ENCODE measurements around the gene UBP1.
"Not testable (repeated sequence)": the region's sequence is repeated elsewhere in the genome, so short reads cannot be mapped to it uniquely, and the experiment has no call there.

Gene UBP1

DNA sequence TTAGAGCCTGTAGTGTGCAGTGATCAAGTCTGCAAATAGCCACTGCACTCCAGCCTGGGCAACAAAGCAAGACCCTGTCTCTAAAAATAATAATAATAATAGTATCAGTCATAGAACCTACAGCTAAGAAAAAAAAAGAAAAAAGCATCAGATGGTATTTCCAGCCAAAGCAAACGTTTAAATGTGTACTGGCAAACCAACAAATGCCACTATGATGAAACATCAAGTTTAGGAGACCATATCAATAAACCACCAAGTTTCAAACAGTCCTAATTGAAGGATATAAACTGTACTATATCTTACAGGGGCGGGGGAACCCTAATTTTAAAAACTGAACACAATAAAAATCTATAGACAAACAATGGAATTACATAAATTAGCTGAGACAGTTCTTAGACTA is 6.4 kb downstream of the UBP1 start:
- no peak for DNase-seq (ENCODE audit: low spot score)

DNA sequence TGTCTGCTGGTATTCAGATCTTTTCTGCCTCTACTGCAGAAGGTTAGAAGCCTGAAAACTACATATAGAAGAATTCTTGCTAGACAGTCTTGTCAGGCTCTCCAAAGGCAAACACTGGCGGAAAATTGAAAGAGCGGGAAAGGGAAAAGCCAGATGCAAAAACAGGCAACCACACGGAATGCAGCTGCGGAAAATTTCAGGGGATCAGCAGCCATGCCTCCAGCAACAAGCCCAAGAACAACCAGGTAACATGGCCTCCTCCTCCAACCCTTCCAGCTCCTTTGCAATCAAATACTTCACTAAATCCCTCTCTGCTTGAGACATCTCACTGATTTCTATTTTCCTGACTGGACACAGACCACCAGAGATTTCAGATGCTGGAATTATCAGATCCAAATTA is 9.6 kb downstream of the UBP1 start:
- DNase-seq (ENCODE audit: low spot score): no peak

DNA sequence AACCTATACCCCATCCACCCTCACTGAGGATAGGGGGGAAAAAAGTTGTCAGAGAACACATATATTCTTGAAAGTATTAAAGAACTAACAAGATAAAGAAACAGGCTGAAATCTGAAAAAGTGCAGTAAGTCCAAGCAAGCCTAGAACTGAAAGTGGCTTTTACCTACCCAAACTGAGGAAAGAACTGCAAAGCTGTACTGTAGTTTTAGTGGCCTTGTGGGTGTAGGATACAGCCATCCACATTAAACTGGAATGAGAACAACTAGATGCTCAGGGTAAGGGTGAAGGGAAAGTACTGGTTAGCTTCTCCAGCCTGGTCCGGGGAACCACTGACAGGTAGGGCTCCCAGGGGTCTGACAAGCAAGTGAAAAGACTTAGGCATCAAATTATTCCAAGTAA is 10.1 kb downstream of the UBP1 start:
- DNase-seq (ENCODE audit: low spot score): no peak

DNA sequence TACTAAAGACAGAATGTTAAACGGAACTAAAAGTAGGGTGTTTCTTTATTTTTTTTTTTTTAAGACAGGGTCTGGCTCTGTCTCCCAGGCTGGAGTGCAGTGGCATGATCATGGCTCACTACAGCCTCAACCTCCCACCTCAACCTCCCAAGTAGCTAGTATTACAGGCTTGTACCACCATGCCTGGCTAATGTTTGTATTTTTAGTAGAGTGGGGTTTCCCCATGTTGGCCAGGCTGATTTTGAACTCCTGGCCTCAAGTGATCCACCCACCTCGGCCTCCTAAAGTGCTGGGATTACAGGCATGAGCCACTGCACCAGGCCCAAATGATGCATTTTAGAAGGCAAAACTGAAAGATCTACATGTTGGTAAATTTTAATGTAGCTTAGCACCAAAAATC is 10.9 kb downstream of the UBP1 start:
- DNase-seq (ENCODE audit: low spot score): not testable (repeated sequence)

DNA sequence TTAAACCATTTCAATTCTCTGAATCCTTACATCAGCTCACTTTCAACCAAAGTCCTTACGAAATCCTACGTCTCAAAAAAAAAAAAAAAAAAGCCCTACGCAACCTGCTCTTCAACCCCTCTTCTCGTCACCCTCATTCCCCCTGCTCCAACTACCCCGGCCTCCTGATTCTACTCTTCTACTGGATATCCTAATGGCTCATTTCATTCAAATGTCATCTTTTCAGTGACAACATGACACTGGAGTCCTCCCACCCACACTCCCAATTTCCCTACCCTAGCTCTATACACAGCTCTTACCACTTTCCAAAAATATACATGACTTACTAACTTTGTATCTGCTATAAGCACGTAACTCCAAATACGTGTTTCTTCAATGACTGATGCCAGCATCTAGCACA is 11.5 kb downstream of the UBP1 start:
- DNase-seq (ENCODE audit: low spot score): no peak

DNA sequence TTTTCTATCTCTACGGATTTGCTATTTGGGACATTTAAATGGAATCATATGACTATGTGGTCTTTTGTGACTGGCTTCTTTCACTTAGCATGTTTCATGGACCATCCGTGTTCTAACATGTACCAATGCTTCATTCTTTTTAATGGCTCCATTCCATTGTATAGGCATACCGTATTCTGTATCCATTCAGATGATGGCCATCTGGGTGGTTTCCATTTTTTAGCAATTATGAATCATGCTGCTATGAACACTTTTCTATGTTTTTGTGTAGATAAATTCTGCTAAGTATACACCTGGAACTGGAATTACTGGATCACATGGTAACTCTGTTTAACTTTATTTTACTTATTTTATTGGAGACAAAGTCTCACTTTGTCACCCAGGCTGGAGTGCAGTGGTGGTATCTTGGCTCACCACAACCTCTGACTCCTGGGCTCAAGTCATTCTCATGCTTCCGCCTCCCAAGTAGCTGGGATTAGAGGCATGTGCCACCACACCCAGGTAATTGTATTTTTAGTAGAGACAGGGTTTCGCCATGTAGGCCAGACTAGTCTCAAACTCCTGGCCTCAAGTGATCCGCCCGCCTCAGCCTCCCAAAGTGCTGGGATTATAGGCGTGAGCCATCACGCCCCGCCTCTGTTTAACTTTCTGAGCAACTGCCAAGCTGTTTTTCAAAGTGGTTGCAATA is 13.4 kb downstream of the UBP1 start:
- DNase-seq (ENCODE audit: low spot score): no peak

DNA sequence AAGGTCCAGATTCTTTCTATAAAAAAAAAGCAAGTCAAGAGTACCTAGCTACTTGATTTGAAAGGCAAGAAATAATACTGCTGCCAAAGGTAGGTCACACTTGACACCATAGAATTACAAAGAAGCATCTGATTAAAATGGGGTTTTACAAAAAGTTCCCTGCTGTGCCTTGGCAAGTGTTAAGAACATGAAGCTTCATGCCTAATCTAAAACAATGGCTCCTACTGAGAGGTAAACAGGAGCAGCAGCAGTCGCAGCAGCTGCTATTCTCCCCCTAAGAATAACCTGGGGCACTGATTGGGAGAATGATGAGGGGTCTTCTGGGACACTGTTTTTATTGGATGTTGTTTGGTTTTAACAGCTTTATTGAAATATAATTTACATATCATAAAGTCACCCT is 14.1 kb downstream of the UBP1 start:
- no peak for DNase-seq (ENCODE audit: low spot score)

DNA sequence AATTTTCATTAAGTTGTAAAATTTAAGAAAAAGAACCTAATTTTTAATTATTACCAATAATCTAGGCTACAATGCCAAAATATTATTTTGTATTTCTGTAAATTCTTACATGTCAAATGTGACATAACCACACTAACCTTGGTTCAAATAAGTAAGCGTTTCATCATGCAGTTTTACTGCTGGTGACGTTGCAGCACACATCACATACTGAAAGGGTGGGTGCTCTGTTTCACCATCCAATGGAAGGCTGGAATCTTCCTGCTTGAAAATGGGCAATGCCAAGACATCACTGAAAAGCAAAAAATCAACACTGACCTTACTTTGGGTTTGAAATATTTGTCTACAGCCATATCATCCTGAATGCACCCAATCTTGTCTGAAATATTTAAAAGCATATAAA is 14.8 kb downstream of the UBP1 start:
- DNase-seq (ENCODE audit: low spot score): no peak

DNA sequence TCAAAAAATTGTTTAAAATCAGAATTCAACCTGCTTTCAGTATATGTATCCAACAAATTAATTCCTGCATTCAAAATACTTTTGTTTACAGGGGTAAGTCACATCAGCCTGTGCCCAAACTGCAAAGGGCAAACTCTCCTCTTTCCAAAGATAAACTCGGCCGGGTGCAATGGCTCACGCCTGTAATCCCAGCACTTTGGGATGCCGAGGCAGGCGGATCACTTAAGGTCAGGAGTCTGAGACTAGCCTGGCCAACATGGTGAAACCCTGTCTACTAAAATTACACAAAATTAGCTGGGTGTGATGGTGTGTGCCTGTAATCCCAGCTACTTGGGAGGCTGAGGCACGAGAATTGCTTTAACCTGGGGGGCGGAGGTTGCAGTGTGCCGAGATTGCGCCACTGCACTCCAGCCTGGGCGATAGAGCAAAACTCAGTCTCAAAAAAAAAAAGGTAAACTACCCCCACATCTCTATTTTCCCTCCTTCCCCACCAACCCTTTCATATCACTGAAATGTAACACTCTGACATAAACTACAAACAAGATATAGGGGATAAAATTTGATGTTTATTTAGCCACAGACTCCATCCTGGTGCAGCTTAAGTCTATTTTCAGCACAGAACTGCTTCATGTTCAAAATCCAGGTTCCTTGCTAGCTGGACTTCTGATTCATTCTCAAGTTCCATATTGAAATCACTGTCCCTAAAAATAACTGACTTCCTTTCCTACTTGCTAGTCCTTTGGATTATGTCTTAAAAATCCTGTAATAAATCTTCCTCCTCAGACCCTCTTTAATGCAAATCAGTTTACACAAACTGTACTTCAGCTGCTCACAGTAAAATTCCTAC is 15.4 kb downstream of the UBP1 start:
- DNase-seq (ENCODE audit: low spot score): no peak

DNA sequence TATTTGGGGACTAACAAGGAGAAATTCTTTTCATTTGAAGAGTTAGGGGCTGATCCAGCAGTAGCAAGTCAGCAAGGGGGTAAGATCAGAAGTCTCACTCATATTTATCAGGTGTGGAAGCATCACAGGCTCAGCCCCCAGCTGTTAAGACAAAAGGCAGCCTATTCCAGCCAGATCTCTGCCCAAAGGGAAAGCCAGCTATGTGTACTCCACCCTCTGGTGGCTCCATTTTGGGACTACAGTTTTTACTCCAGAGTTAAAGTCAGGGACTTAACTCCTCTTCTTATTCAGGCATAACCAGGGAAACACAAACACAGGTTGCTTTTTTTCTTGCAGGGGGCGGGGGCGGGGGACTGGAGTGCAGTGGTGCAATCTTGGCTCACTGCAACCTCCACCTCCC is 19.2 kb downstream of the UBP1 start:
- DNase-seq (ENCODE audit: low spot score): no peak

DNA sequence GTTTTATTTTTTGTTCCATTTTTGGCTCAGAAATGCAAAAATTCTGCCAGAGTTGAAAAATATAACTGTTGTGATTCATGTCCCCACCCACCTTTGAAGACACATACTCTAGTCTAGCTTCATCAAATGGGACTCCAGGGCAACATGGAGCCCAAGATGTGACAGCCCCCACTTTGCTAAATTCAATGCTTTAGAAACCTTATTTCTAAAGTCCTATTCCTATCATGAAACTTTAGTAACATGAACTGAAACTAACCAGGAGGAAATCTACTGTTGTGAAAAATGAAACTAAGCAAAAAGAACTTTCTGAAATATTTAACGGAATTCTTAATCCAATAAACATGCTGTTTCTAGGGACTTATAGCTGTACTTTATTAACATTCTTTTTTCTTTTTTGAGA is 20.3 kb downstream of the UBP1 start:
- no peak for DNase-seq (ENCODE audit: low spot score)

DNA sequence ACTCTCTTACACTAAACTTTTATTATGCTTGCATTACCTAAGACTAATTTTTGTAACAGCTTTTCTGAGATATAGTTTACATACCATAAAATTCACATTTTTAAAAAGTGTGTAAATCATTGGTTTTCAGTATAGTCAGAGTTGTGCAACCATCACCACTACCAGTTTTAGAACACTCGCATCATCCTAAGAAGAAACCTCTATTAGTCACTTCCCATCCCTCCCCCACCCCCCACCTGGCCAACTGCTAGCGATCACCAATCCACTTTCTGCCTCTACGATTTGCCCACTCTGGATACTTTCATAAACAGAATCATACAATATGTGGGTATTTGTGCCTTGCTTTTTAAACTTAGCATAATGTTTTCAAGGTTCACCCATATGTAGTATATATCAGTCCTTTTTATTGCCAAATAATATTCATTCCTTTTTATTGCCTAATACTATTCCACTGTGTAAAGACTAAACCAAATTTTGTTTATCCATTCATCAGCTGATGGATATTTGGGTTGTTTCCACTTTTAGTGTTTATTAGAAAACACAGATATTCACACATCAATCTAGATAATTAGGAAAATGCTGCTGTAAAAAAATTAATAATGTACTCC is 23.0 kb downstream of the UBP1 start:
- DNase-seq (ENCODE audit: low spot score): no peak

DNA sequence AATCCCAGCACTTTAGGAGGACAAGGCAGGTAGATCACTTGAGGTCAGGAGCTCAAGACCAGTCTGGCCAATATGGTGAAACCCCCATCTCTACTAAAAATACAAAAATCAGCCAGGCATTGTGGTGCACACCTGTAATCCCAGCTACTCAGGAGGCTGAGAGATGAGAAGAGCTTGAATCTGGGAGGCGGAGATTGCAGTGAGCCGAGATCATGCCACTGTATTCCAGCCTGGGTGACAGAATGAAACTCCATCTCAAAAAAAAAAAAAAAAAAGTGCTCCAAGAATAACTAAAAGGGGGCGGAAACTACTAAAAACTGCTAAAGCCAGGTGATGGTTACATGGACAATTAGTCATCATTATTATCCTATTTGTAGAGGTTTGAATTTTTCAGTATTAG is 29.4 kb downstream of the UBP1 start:
- not testable (repeated sequence) for DNase-seq (ENCODE audit: low spot score)

DNA sequence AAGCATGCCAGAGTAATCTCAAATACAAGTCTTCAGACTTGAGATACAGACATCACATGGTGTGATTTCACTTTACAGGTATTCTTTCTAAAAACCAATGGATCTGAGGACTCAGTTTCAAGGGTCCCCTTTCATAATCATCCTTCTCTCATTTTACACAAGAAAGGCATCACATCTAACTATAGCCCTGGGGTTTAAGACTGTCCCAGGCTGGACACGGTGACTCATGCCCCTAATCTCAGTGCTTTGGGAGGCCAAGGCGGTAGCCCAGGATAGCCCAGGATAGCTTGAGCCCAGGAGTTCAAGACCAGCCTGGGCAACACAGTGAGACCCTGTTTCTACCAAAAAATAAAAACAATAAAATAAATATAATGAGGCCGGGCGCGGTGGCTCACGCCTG is 36.4 kb downstream of the UBP1 start:
- no peak for DNase-seq (ENCODE audit: low spot score)

DNA sequence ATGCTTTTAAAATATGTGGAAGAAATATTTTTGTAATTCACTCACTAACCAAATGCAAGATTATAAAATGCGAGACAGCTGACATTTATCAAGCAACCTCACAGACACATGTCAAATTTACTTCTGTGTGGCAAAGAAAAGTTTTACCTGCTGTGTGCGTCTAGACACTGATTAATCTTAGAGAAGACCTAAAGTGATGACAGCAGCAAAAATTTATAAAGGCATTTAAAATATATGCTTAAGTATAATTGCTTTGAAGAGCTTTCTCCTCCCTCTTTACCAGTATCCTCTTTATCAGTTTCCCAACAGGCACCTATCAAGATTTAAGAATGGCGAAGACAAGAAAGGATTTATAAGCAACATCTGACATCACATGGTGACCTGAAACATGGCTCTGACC is 37.3 kb downstream of the UBP1 start:
- no peak for DNase-seq (ENCODE audit: low spot score)

DNA sequence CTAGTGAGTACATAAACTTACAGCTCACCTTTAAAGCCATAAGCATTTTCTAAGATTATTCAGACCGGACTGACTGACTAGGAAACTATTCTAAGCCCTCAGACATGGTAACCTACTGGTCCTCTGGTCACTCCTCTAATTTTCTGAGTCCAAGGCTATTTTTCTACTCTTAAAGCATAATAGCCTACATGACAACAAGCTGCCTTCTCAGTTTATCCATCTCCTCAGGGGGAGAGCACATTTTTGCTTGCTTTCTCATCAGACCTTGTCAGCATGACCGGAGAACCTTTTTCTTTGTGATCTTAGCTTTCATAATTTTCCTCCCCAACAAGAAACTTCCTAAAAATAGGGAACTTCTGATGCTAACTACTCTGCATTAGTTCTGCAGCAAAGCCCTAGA is 38.4 kb downstream of the UBP1 start:
- no peak for DNase-seq (ENCODE audit: low spot score)

DNA sequence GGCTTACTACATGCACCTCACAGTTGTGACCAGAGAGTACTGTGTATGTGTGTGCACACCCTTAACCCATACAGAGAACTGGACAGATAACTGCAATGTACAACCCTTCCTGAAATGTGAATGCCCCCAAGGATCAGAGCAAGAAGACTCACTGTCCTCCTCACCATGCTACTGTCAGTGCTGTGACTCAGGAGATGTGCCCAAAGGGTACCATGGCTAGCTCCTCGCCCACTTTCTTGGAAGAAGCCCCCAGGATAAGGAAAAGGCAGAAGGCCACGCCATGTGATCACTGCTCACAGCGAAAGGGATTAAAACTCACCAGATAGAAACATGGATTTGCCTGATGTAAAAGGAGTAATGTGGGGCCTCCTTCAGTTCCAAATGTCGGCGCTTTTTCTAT is 41.8 kb downstream of the UBP1 start:
- DNase-seq (ENCODE audit: low spot score): no peak

DNA sequence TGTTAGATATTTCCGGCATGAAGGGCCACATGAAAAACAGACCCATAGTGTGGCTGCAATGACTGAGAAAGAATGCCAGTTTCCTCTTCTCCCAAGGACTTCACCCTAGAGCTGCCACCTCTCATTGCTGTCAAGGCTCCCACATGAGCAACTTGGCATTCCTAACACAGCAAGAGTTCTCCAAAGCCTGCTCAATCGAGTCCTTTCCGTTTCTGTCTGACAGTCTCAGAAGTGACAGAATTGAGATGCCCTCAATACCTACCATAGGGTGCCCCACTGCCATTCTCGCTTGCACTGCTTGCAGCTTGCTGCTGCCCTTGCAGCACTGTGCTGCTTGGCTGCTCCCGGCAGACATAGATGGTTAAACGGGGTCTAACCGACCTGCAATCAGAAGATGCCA is 44.3 kb downstream of the UBP1 start:
- no peak for DNase-seq (ENCODE audit: low spot score)

DNA sequence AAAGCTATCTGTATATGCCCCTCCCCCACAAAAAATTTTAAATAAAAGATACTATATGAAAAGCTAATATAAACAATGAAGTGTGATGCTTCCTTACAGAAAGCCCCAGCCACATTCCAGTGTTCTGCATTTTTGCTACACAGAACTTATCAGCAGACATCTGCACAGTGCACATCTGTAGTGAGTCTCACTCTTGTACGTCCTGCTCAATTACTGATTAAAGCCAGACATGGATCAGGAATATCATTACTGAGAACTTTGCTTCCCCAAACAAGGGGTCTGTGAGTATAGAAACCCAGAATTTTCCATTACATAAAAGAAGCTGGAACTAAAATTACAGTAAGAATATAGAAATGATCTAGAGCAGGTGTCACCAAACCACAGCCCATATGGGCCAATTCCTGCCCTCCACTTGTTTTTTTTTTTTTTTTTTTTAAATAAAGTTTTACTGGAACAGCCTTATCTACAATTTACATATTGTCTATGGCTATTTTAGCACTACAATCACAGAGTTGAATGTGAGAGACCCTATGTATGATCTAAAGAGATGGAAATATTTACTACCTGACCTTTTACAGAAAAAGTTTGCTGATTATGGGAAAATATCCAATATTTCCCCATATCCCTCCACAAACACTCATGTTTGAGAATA is 45.7 kb downstream of the UBP1 start:
- DNase-seq (ENCODE audit: low spot score): no peak

DNA sequence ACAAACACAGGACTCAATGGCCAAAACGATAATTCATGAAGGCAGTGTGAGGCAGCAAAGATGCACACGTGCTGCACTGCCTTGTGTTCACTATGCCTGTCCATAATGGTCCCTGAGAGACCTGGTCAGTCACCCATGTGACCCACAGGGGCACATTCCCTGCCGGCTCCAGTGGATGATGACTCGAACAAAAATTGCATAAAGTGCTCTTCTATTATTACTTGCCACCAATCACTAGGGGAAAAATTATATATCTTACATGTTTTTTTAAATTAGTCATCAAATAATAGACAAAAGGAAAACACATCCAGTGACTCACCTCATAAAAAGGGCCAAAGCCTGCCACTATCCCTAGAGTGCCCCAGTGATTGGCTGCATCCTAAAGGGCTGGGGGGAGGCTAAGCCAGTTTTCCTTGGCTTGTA is 47.5 kb downstream of the UBP1 start:
- DNase-seq (ENCODE audit: low spot score): no peak

DNA sequence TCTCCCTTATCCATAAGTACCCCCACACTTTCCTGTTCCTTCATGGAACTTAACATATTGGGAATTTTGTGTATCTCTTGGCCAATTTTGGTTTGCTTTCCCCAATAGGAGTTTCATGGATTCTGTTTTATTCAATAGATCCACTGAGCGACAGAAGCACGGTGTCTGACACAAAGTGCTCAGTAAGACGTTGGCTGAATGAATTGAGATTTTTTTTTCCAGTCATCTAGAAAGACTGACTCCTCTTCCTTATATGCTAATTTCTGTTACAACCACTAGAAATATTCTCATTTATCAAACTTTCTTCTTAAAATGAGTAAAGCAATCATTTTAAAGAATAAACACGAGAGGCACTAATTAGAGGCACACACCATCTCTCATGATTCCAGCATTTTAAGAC is 48.1 kb downstream of the UBP1 start:
- DNase-seq (ENCODE audit: low spot score): no peak

DNA sequence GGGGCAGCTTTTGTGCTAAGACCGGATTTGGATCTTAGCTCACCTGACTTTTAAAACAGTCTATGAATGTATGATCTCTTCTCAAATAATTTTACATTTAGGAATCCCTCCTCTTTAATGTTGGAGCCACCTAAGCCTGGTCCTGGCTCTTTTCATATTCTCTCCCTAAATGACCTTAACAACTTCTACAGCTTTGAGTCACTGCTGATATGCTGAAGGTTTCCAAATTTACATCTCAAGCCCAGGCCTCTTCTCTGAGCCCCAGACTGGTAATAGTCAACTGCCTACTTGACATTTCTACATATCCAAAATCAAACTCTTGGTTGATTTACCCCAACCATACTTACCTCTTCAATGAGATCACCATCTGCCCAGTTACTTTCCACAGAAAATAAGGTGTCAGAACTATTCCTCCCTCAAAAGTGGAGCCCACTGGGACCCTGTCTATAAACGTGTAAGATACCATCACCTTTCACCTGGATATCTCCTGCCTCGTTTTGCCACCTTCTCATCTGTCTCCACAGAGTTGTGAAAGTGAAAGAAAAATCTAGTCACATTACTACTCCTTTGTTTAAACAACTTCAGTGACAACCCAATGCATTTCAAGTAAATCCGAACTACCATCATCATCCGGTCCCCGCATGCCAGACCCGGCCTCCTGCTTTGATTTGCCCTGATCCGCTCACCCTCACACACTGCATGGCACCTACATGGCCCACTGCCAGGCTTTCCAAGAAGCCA is 48.8 kb downstream of the UBP1 start:
- no peak for DNase-seq (ENCODE audit: low spot score)
